Skin epidermis (tissue), 12 donors: ENCODE data around the gene RGN.
A peak's percentile ranks its signal among the peaks of the same experiment; 100 is the strongest.
"Not testable (repeated sequence)": the region's sequence is repeated elsewhere in the genome, so short reads cannot be mapped to it uniquely, and the experiment has no call there.

Experiments
- H3K27ac ChIP-seq, 21 experiments: fragments of 200-600 bp; sonication (generic) in 11 of 21; one replicate each; pipeline ENCODE4 v1.5.0; 2020; ENCODE audit warnings: mild to moderate bottlenecking in 3 of 21, inconsistent platforms in 2 of 21, moderate library complexity in 2 of 21
- H3K4me3 ChIP-seq, 7 experiments: fragments of 200-600 bp; sonication (generic) in 2 of 7; one replicate each; pipeline ENCODE4 v1.5.0; 2020; ENCODE audit warnings: inconsistent platforms in 2 of 7, mild to moderate bottlenecking in 2 of 7, moderate library complexity in 1 of 7

RGN gene

GRCh38 chrX:47112316-47112954 is 34.2 kb downstream of the RGN start:
- Histone ChIP-seq H3K4me3 (no peak overlapping the region), H3K27ac (no peak overlapping the region)

- not testable (repeated sequence) for H3K27ac ChIP-seq, H3K4me3 ChIP-seq
Measured at GRCh38 chrX:47116551-47117110, 38.4 kb downstream of the RGN start.

GRCh38 chrX:47124466-47124865 is 46.2 kb downstream of the RGN start:
- H3K4me3 ChIP-seq, H3K27ac ChIP-seq: not testable (repeated sequence)

- H3K4me3 ChIP-seq = peak overlapping the region; percentile 40 to 56 (median 43)
- peak overlapping the region; percentile 31 to 83 (median 72) for H3K27ac ChIP-seq
Measured at GRCh38 chrX:47129157-47129898, 51.1 kb downstream of the RGN start.

GRCh38 chrX:47129899-47130358 is 51.7 kb downstream of the RGN start:
- peak overlapping the region in 16 of 21 experiments; percentile 43 to 83 (median 79) for H3K27ac ChIP-seq
- H3K4me3 ChIP-seq = peak overlapping the region; percentile 40 to 56 (median 43)

DNA sequence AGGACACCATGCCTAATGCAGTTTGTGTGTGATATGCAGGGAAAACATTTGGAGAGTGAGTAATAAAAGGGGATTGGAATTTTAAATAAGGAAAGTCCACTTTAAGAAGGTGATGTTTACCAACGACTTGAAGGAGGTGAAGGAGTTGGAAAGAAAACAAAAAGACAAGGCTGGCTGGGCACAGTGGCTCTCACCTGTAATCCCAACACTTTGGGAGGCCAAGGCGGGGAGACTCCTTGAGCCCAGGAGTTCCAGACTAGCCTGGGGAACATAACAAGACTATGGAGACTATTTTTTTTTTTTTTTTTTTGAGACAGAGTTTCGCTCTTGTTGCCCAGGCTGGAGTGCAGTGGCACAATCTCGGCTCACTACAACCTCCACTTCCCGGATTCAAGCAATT is 55.2 kb downstream of the RGN start:
- no peak overlapping the region for H3K27ac ChIP-seq
- no peak overlapping the region for H3K4me3 ChIP-seq

DNA sequence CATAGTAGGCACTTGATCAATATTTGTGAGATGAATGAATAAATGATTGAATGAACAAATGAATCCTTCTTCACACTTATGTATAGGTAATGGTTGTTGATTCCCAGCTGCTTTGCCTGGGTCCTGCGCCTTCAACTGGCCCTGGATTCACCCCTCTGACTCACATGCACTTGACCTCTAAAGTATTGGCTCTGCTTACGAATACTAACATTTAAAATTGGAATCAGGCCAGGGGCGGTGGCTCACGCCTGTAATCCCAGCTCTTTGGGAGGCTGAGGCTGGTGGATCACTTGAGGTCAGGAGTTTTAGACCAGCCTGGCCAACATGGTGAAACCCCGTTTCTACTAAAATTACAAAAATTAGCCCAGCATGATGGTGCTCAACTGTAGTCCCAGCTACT is 57.4 kb downstream of the RGN start:
- not testable (repeated sequence) for H3K27ac ChIP-seq, H3K4me3 ChIP-seq

DNA sequence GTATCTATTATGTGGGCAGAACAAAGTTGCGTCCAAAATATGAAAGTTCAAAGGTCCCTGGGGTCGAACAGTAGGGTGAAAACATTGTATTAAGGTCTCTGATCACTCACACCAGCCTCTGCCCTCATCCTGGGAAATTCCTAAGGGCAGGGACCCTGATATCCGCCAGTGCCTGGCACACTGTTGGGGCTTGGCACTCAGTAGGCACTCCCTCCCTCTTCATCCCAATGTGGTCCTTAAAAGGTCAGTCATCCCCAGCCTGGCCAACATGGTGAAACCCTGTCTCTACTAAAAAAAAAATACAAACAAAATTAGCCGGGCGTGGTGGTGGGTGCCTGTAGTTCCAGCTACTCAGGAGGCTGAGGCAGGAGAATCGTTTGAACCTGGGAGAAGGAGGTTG is 59.9 kb downstream of the RGN start:
- no peak overlapping the region for H3K4me3 ChIP-seq

More for the DNA sequence above, 59.9 kb downstream of the RGN start:
- no peak overlapping the region for H3K27ac ChIP-seq
